Vagina (tissue), 2 donors: ENCODE results near the gene TRDMT1.

ENCODE experiments used
- POLR2A ChIP-seq, 2 donors: fragments of 450-650 bp; IDR thresholded peaks; one replicate each; pipeline ENCODE4 v1.6.1; 2017; ENCODE audit warnings: antibody characterized with exemption in 2 of 2, mild to moderate bottlenecking in 2 of 2, moderate library complexity in 2 of 2
- POLR2AphosphoS5 ChIP-seq, 2 donors: sonication (generic); formaldehyde crosslinking; IDR thresholded peaks; one replicate each; pipeline ENCODE4 v1.9.0; 2017; ENCODE audit warnings: antibody characterized with exemption in 2 of 2, mild to moderate bottlenecking in 2 of 2, low read depth in 1 of 2; ENCODE audit not compliant: insufficient read depth in 1 of 2
- TF ChIP-seq, protein P1 (sequence below), 3 experiments: fragments of 450-650 bp in 2 of 3; fragments of 200-600 bp in 1 of 3; sonication (generic) in 1 of 3; IDR thresholded peaks; one replicate each; pipeline ENCODE4 v1.5.1; 2017 to 2019; ENCODE audit warnings: antibody characterized with exemption in 3 of 3, mild to moderate bottlenecking in 2 of 3, moderate library complexity in 2 of 3

DNA sequence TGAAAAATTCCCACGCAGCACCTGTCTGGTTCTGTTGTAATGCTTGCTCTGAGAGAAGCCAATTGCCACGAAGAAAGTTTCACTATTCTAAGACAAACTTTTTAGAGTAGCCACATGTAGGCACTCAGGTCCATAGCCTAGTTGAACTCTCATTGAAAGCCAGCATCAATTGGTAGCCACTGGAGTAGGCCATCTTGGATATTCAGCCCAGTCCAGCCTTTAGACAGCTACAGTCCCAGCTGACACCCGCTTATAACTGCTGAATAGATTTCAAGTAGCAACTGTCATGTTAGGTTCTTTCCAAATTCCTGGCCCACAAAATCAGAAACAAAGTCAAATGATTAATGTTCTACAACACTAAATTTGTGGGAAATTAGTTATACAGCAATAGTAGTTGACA is 103.5 kb downstream of the TRDMT1 start:
- TF ChIP-seq, protein P1, sequence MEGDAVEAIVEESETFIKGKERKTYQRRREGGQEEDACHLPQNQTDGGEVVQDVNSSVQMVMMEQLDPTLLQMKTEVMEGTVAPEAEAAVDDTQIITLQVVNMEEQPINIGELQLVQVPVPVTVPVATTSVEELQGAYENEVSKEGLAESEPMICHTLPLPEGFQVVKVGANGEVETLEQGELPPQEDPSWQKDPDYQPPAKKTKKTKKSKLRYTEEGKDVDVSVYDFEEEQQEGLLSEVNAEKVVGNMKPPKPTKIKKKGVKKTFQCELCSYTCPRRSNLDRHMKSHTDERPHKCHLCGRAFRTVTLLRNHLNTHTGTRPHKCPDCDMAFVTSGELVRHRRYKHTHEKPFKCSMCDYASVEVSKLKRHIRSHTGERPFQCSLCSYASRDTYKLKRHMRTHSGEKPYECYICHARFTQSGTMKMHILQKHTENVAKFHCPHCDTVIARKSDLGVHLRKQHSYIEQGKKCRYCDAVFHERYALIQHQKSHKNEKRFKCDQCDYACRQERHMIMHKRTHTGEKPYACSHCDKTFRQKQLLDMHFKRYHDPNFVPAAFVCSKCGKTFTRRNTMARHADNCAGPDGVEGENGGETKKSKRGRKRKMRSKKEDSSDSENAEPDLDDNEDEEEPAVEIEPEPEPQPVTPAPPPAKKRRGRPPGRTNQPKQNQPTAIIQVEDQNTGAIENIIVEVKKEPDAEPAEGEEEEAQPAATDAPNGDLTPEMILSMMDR (IDR thresholded peaks at IDR 0.05), result no peak
- TF ChIP-seq POLR2A (IDR thresholded peaks at IDR 0.05), result no peak
- no peak for TF ChIP-seq POLR2AphosphoS5 (IDR thresholded peaks at IDR 0.05; ENCODE audit: insufficient read depth in 1 of 2, low read depth in 1 of 2)
